Stimulated activated CD8-positive, alpha-beta memory T cell treated with anti-CD3 and anti-CD28 coated beads, Interleukin-2, amount 100 ng/mL, for 48 hours (primary cell): ENCODE measurements around the gene RUNX1.

Experiments used
- DNase-seq, 2 donors: peaks; one replicate each; pipeline ENCODE4 v3.0.0-alpha.2; 2020; ENCODE audit warnings: low read depth in 2 of 2

RUNX1 gene

DNA sequence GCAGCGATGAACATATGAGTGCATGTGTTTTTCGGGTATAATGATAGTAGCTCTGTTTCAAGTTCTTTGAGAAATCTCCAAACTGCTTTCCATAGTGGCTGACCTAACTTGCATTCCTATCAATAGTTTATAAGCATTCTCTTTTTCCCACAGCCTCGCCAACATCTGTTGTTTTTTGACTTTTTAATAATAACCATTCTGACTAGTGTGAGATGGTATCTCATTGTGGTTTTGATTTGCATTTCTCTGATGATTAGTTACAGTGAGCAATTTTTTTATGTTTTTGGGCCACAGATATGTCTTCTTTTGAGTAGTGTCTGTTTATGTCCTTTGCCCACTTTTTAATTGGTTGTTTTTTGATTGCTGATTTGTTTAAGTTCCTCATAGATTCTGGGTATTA lies 10.6 kb upstream of the RUNX1 start:
- no peak for DNase-seq

GRCh38 chr21:35058058-35058457 lies 9.0 kb upstream of the RUNX1 start:
- no peak for DNase-seq

- no peak for DNase-seq
Observed at GRCh38 chr21:35057428-35057827, 8.3 kb upstream of the RUNX1 start.

GRCh38 chr21:35053356-35054096 lies 4.4 kb upstream of the RUNX1 start:
- no peak for DNase-seq

DNA sequence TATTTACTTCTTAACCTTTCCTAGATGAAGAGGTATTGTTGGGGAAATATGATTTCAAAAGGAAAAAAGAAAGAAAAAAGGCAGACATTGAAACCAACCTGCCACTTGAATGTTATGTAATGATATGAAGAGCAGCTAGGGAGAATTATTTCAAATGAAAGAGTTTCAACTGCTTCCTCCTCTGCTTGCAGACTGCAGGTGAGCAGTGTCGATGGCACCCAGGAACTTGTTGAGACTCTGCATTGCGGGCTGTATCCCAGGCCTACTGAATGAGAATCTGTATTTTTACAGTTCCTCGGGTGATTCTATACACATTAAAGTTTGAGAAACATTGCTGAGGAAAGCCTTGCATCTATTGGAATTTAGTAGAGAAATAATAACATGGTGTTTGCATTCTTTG lies 3.7 kb upstream of the RUNX1 start:
- no peak for DNase-seq

GRCh38 chr21:35051287-35051818 lies 2.3 kb upstream of the RUNX1 start:
- DNase-seq = peak; percentile 65 to 76

GRCh38 chr21:35050348-35051286 lies 1.5 kb upstream of the RUNX1 start:
- no peak for DNase-seq

GRCh38 chr21:35048183-35048601 lies 910 bp downstream of the RUNX1 start:
- no peak for DNase-seq

DNA sequence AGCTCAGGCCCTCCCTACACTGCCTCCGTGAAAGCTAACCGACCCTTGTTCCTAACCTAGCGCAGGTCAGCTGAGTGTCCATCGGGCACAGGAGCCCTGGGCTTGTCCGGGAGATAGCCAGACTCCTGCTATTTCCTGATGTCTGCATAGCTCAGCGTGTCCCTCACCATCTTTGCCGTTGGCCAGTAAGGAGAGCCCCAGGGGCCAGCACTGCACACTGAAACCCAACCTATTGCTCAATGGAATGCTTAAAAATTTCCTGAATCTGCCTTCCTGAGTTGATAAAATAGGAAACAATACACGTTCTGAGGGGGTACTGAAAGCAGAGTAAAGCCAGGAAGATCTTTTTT lies 2.2 kb downstream of the RUNX1 start:
- no peak for DNase-seq

DNA sequence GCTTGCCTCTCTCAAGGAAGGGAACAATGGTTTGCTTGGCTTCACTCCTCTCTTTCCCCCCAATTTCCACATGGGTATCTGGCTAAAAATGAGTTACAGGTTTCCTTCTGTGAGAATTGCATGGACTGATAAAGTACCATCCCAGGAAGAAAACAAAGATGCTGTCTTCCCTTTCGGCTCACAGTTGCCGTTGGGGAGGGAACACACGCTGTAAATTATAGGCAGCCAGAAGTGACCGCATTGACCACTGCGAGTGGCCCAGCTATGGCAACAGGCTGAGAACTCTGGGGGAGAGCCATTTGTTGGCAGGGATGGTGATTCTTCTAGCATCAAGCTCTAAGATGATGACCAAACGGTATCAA lies 2.9 kb downstream of the RUNX1 start:
- no peak for DNase-seq

DNA sequence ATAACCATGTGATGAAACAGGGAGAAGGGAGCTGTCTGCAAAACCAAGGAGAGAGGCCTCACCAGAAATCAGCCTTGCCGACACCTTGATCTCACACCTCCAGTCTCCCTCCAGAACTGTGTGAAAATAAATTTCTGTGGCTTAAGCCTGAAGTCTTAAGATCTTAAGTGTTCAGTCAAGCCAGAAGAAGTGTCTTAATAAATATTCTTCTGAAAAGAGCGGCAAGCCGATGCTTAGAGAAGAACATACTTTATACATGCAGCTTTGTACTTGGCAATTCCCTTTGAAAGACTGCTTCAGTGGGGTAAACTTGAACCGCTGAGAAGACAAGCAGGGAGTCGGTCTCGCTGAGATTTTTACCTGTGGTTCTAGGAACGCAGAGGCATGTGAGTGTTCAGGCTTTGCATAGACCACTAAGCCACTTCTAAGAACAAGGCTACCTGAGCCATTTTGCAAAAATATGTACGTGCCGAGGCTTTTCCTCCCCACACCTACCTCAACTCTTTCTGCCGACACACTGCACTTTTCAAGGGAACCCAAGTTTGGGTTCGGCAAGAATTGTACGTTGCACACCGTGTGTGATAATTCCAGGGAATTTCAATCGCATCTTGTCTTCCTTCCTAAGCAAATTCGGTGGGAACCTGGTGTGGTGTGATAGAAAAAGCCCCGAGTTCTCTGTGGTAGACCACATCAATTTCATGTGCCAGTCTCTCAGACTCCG lies 3.4 kb downstream of the RUNX1 start:
- no peak for DNase-seq

- no peak for DNase-seq
Observed at GRCh38 chr21:35044770-35045541, 4.1 kb downstream of the RUNX1 start.

DNA sequence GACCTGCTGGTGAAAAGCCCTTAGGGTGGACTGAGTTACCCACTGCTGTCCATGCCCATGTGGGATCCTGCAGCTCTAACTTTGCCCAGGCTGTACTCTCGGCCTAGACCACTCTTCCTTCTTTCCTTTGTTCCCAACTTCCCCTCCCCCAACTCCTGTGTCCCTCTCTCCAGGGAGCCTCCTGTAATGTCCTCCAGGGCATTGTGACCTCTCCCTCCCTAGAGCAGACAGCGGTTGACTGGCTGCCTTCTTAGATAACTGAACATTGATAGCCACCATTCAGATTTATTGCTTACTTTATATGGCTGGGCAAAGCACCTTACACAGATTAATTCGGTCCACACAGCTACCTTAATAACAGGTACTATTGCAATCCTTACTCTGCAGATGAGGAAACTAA lies 5.0 kb downstream of the RUNX1 start:
- DNase-seq = no peak

DNA sequence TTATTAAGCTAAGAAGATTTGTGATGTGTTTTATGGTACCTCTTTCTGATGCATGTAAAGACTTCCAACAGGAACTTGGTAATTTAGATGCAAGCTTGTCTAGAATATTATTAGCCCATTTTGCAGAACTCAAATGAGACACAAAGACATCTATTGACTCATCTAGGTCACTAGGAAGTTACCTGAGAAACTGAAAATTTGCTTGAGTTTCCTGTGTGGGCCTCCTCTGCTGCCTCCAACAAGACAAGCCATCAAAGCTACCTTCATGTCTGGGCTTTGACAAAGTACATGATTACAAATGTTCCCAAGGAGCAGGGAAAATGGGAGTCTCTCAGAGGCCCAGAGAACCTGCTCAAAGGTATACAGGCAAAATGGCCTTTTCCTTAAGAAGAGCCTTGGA lies 5.6 kb downstream of the RUNX1 start:
- no peak for DNase-seq

DNA sequence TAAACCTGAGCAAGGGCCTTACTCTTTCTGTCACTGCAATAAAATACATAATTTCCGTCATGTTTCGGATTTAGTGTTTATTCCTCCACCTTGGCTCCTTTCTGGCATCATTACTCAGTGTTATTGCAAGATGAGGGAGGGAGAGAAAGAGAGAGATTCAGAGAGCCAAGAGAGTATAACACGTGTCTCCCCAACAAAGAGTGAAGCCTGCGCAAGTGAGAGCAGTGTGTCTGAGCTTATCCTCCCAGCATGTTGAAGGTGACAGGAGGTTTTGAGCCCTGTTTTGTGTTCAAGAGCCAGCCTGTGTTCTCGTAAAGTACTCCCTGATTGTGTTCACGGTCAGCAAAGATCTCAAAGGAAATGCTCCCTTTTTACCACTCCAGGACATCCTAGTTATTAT lies 6.3 kb downstream of the RUNX1 start:
- DNase-seq = no peak

DNA sequence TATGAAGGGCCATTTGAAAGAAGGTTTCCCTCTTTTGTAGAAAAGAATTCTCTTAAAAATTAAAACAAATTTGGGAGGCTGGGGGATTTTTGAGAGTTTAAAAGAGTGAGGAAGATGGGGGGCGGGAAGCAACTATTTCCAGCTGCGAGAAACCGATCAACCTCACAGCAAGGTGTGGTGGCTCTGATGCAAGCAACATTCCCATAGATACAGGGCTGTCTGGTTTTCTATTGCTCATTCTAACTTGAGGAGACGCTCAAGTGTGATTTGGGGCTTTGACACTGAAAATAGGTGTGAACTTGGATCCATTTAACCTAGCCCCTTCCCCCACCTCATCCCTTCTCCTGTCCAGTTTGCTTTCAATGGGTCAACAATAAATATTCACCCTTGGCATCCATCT lies 7.2 kb downstream of the RUNX1 start:
- DNase-seq = no peak

DNA sequence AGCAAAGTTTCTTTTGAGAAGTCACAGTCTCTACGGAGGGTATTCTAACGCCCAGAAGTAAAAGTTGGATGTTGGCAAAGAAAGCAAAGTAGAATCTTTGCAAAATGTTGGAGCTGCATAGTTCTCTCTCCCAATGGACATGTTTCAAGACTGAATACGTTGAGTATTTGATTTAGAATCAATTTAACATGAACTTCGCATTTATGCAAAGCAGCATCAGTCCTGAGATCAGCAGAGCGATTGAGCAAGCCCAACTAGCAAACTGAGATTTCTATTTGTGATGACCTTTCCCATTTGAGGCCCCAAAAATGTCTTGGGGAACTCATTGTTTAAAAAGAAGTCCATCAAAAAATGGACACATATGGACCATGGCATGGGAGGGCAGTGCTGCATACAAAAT lies 8.0 kb downstream of the RUNX1 start:
- no peak for DNase-seq

- DNase-seq = no peak
Observed at GRCh38 chr21:35039595-35040289, 9.4 kb downstream of the RUNX1 start.

- no peak for DNase-seq
Observed at GRCh38 chr21:35038772-35039319, 10.3 kb downstream of the RUNX1 start.

GRCh38 chr21:35037384-35037765 lies 11.7 kb downstream of the RUNX1 start:
- no peak for DNase-seq
